MM.1S (cell line): ENCODE data around the gene PES1.

Experiments
- EZH2 ChIP-seq: fragments of 300-600 bp; sonication (generic); optimal IDR thresholded peaks from 2 replicates; pipeline ENCODE3; 2017; ENCODE audit warnings: low read depth, mild to moderate bottlenecking, antibody characterized with exemption, low read length, mixed read lengths
- EZH2phosphoT487 ChIP-seq: fragments of 300-600 bp; sonication (generic); IDR thresholded peaks from 2 replicates; pipeline ENCODE4 v1.6.1; 2018; ENCODE audit warnings: antibody characterized with exemption, low read length
- TF ChIP-seq, protein P1 (sequence below): fragments of 300-600 bp; sonication (generic); IDR thresholded peaks from 2 replicates; pipeline ENCODE4 v1.5.1; 2016; ENCODE audit warnings: antibody characterized with exemption, low read length, mixed read lengths

DNA sequence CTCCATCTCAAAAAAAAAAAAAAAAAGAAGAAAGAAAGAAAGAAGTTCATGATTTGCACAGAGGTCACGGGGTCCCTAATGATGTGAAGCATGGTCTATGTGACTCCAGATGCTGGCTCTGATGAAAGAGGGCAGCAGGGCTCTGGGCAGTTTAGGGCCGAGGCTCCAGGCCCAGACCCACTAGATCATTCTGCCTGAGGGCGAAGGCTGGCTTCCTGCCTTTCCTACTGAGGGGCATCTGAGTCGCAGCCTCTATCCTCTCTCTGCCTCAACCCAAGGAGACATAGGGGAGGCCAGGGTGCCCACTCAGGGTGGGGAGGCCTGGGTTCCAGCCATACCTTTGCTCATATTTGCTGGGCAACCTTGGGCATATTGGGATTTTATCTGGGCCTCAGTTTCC lies 48.7 kb upstream of the PES1 start:
- TF ChIP-seq, protein P1, sequence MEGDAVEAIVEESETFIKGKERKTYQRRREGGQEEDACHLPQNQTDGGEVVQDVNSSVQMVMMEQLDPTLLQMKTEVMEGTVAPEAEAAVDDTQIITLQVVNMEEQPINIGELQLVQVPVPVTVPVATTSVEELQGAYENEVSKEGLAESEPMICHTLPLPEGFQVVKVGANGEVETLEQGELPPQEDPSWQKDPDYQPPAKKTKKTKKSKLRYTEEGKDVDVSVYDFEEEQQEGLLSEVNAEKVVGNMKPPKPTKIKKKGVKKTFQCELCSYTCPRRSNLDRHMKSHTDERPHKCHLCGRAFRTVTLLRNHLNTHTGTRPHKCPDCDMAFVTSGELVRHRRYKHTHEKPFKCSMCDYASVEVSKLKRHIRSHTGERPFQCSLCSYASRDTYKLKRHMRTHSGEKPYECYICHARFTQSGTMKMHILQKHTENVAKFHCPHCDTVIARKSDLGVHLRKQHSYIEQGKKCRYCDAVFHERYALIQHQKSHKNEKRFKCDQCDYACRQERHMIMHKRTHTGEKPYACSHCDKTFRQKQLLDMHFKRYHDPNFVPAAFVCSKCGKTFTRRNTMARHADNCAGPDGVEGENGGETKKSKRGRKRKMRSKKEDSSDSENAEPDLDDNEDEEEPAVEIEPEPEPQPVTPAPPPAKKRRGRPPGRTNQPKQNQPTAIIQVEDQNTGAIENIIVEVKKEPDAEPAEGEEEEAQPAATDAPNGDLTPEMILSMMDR = no peak
- TF ChIP-seq EZH2 = no peak
- no peak for TF ChIP-seq EZH2phosphoT487
